Smooth muscle cell (in vitro differentiated cells): ENCODE results near the gene DAPK2. TPM values are rescaled to one million over a fixed set of nuclear protein-coding genes. Genes with fewer than 3 reads are reported as not detected.

Experiments
- DNase-seq: peaks from one replicate; lab custom pipeline; 2025; ENCODE audit not compliant: unreplicated experiment; lab: John Stamatoyannopoulos, UW
- H2AFZ ChIP-seq: fragments of 200-600 bp; sonication (generic); 2 replicates; pipeline ENCODE4 v1.6.0; 2016; ENCODE audit warnings: antibody characterized with exemption, low read depth, mild to moderate bottlenecking
- H3F3A ChIP-seq: fragments of 200-600 bp; sonication (generic); 2 replicates; pipeline ENCODE4 v1.6.0; 2017; ENCODE audit warnings: antibody characterized with exemption, low read depth
- H3K27ac ChIP-seq: fragments of 200-600 bp; sonication (generic); 2 replicates; pipeline ENCODE4 v1.5.1; 2016; ENCODE audit warnings: low read depth, mild to moderate bottlenecking
- H3K27me3 ChIP-seq: fragments of 200-600 bp; sonication (generic); 2 replicates; pipeline ENCODE4 v1.6.1; 2016; ENCODE audit warnings: low read depth, mild to moderate bottlenecking
- H3K36me3 ChIP-seq: fragments of 200-600 bp; sonication (generic); 2 replicates; pipeline ENCODE4 v1.5.1; 2016; ENCODE audit warnings: low read depth
- H3K4me1 ChIP-seq: fragments of 200-600 bp; sonication (generic); 2 replicates; pipeline ENCODE4 v1.5.1; 2016; ENCODE audit warnings: low read depth
- H3K4me2 ChIP-seq: fragments of 200-600 bp; sonication (generic); 2 replicates; pipeline ENCODE4 v1.6.0; 2016; ENCODE audit warnings: mild to moderate bottlenecking
- H3K4me3 ChIP-seq: fragments of 200-600 bp; sonication (generic); 2 replicates; pipeline ENCODE4 v1.5.1; 2016; ENCODE audit warnings: mild to moderate bottlenecking
- H3K79me2 ChIP-seq: fragments of 200-600 bp; sonication (generic); 2 replicates; pipeline ENCODE4 v1.6.0; 2016; ENCODE audit warnings: low read depth, mild to moderate bottlenecking
- H3K9ac ChIP-seq: fragments of 200-600 bp; sonication (generic); 2 replicates; pipeline ENCODE4 v1.6.0; 2016; ENCODE audit warnings: low read depth
- H3K9me3 ChIP-seq: fragments of 200-600 bp; sonication (generic); replicated peaks from 2 replicates; pipeline ENCODE4 v1.5.1; 2016; ENCODE audit warnings: low read depth
- H4K20me1 ChIP-seq: fragments of 200-600 bp; sonication (generic); 2 replicates; pipeline ENCODE4 v1.6.0; 2016; ENCODE audit warnings: low read depth
- WGBS: methylation state at CpG from one replicate; pipeline ENCODE4 v1.1.7; 2016; ENCODE audit warnings: low lambda C conversion rate; 5-methylcytosine and 5-hydroxymethylcytosine counted together
- polyA plus RNA-seq: library from polyadenylated mRNA; unstranded; fragments of >200 nt; fragmentation: Nextera tagmentation; extraction: Ambion mirVana; gene quantifications from 2 replicates; pipeline ENCODE4 v1.2.1, GENCODE V29; 2016
- total RNA-seq: library from RNA; depleted of rRNA; stranded (reverse); fragments of >200 nt; gene quantifications from 2 replicates; pipeline ENCODE4 v1.2.3, GENCODE V29; 2014
- TF ChIP-seq, protein P1 (sequence below): fragments of 200-600 bp; sonication (generic); IDR thresholded peaks from 2 replicates; pipeline ENCODE4 v1.5.1; 2017; ENCODE audit warnings: borderline replicate concordance, mild to moderate bottlenecking, antibody characterized with exemption; ENCODE audit not compliant: insufficient read depth, poor library complexity, severe bottlenecking

The DAPK2 gene
- total and polyA plus RNA-seq, 2 experiments from 2014 or later = not detected

DNA sequence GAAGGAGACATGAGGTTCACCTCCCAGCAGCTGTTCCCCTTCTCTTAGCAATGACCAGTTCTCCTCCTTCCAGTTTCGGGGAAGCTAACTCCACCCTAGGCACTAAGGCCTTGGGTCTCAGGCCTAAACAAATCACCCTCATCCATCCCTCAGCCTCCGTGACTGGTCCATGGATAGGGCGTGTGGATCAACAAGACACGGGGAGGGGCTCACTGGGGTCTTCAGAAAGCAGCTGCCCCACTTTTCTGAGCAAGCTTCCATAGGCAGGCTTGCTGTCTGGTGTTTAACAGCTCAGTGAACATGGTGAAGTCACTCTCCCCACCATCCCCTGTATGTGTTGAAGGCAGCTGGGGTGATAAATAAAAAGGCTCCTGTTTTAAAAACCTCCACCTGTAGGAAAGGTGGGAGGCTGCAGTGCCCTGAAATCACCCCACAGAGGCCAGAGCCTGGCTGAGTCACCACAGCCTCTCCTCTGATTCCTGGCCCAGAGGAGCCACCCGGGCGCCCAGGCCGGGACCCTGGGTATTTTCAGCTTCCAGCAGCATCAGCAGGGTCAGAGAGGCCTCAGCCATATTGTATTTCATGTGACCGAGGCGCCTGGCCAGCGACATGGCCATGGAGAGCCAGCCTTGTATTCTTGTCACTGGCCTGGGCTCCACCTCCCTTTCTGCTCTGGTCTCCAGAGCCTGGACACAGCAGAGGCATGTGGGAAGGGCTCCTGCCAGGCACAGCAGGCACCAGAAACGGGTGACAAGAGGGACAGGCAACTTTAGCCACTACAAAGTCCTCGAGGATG lies 152.2 kb downstream of the DAPK2 start:
- no peaks in the 10 kb centered on the region for H4K20me1 ChIP-seq
- 86% methylated on average over 12 of the region's 12 CpGs for WGBS
- TF ChIP-seq, protein P1, sequence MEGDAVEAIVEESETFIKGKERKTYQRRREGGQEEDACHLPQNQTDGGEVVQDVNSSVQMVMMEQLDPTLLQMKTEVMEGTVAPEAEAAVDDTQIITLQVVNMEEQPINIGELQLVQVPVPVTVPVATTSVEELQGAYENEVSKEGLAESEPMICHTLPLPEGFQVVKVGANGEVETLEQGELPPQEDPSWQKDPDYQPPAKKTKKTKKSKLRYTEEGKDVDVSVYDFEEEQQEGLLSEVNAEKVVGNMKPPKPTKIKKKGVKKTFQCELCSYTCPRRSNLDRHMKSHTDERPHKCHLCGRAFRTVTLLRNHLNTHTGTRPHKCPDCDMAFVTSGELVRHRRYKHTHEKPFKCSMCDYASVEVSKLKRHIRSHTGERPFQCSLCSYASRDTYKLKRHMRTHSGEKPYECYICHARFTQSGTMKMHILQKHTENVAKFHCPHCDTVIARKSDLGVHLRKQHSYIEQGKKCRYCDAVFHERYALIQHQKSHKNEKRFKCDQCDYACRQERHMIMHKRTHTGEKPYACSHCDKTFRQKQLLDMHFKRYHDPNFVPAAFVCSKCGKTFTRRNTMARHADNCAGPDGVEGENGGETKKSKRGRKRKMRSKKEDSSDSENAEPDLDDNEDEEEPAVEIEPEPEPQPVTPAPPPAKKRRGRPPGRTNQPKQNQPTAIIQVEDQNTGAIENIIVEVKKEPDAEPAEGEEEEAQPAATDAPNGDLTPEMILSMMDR = no peak
- H3K27ac ChIP-seq = no peak overlapping the region
- H3K4me2 ChIP-seq = no peak overlapping the region
- no peaks in the 10 kb centered on the region for H3F3A ChIP-seq
- no peaks in the 10 kb centered on the region for H3K79me2 ChIP-seq
- no peak overlapping the region for H2AFZ ChIP-seq
- no peaks in the 10 kb centered on the region for H3K4me1 ChIP-seq
- peaks cover 7% of the 10 kb centered on the region for H3K27me3 ChIP-seq
- no peak for DNase-seq
- no peak overlapping the region for H3K4me3 ChIP-seq
- H3K9ac ChIP-seq = no peak overlapping the region
- no peaks in the 10 kb centered on the region for H3K36me3 ChIP-seq
- no peaks in the 10 kb centered on the region for H3K9me3 ChIP-seq

DNA sequence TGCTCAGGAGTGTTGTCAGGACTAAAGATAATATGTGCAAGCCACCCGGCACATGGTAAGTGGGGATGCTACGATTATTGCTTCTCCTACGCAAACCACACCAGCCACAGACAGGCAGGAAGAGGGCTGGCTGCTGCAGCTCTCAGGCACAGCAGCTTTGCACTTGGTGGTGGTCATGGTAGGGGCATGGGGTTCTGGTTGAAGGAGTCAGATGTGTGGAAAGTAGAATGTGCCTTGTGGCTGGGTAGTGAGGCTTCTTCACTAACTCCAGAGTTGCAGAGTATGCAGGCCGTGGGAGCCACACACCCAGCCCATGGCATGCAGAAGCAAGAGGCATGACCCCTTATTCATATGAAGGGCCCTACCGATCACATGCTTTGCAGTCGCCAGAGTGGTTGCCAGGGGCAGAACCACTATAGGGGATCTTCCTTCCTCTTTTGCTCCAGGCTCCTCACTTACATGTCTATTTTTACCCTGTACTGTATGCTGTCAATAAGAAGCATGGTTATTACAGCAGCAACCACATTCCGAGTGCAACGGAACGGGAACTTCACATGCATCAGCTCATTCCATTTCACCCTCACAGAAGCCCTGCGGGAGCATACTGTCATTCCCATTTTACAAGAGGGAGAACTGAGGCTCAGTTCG lies 153.4 kb downstream of the DAPK2 start:
- Histone ChIP-seq H4K20me1 (no peaks in the 10 kb centered on the region), H3K36me3 (no peaks in the 10 kb centered on the region), H3F3A (no peaks in the 10 kb centered on the region), H3K27ac (no peak overlapping the region), H3K9me3 (no peaks in the 10 kb centered on the region), H3K4me1 (no peaks in the 10 kb centered on the region), H3K4me2 (no peak overlapping the region), H3K79me2 (no peaks in the 10 kb centered on the region), H3K27me3 (no peaks in the 10 kb centered on the region), H3K9ac (no peak overlapping the region), H2AFZ (no peak overlapping the region), H3K4me3 (no peak overlapping the region)
- TF ChIP-seq, protein P1 = no peak
- no peak for DNase-seq
- 78% methylated on average over 11 of the region's 11 CpGs for WGBS

DNA sequence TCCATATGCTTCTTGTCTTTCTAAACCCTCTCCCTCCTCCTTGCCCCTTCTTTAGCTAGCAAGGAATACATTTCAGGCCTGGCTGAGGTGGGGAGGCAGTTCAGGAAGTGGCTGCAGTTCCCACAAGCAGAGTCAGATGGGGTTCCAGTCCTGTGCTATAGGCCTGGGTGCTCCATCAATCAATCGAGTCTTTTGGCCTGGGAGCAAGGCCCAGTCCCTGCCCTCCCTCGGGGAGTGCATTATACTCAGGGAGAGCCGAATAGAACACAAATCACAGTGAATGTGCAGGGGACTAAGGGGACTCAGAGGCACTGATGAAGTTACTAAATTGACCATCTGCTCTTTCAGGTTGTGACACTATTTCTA lies 154.5 kb downstream of the DAPK2 start:
- Histone ChIP-seq H3K9me3 (no peaks in the 10 kb centered on the region), H3K9ac (no peak overlapping the region), H3K36me3 (no peaks in the 10 kb centered on the region), H3K4me2 (no peak overlapping the region), H3K27ac (no peak overlapping the region), H3K4me1 (no peaks in the 10 kb centered on the region), H3F3A (no peaks in the 10 kb centered on the region), H3K27me3 (no peaks in the 10 kb centered on the region), H4K20me1 (no peaks in the 10 kb centered on the region), H3K4me3 (no peak overlapping the region), H3K79me2 (no peaks in the 10 kb centered on the region), H2AFZ (no peak overlapping the region)
- TF ChIP-seq, protein P1 = no peak
- 89% methylated on average over 3 of the region's 3 CpGs for WGBS
- DNase-seq = no peak
